Measurements from ENCODE around the gene KCNQ1. TPM values are rescaled to one million over a fixed set of nuclear protein-coding genes. Genes with fewer than 3 reads are reported as not detected.

KCNQ1 gene
- total RNA-seq, 1 experiment from 2014 or later: 10.7 TPM

- H3K4me2 ChIP-seq (ENCODE audit: low read length): no peak overlapping the region
- ATAC-seq: no peak
- POLR2A ChIA-PET: no interaction called here
Observed at GRCh38 chr11:2789331-2789730, 344.5 kb downstream of the KCNQ1 start.

More at GRCh38 chr11:2789331-2789730, 344.5 kb downstream of the KCNQ1 start:
- CTCF ChIA-PET: no interaction called here
- no peaks in the 10 kb centered on the region for H3K36me3 ChIP-seq (ENCODE audit: control insufficient read depth in 1 of 2, insufficient read depth in 2 of 2, low read length in 2 of 2)
- H3K27ac ChIP-seq (ENCODE audit: low read depth, low read length): no peak overlapping the region
- H3K27me3 ChIP-seq (ENCODE audit: insufficient read depth, low read length): no peaks in the 10 kb centered on the region; the same call in 1 of the 2 replicates
- no peak for DNase-seq (ENCODE audit: low read depth, low spot score)
- TF ChIP-seq RAD21 (IDR thresholded peaks at IDR 0.05; ENCODE audit: low read depth): no peak
- no peak for TF ChIP-seq POLR2AphosphoS5 (IDR thresholded peaks at IDR 0.05; ENCODE audit: low read depth, low read length)
- no peak for TF ChIP-seq SIN3A (IDR thresholded peaks at IDR 0.05; ENCODE audit: low read depth)
- TF ChIP-seq POLR2A (IDR thresholded peaks at IDR 0.05; ENCODE audit: borderline replicate concordance, extremely low read depth, insufficient read depth, insufficient read length): no peak
- no peak for TF ChIP-seq EZH2 (IDR thresholded peaks at IDR 0.05)
- TF ChIP-seq REST (IDR thresholded peaks at IDR 0.05; ENCODE audit: low read depth): no peak
- H3K4me1 ChIP-seq (ENCODE audit: control insufficient read depth in 1 of 2, insufficient read depth in 2 of 2, low read length in 2 of 2): peaks cover 0 to 5% of the 10 kb centered on the region in 2 experiments; a peak in 1 of 4 replicates
- intact Hi-C loops (cut with micrococcal nuclease): no loop called here
- H3K9me3 ChIP-seq (ENCODE audit: control insufficient read depth in 1 of 2, insufficient read depth in 1 of 2, low read depth in 1 of 2, low read length in 2 of 2): no peaks in the 10 kb centered on the region
- H4K20me1 ChIP-seq (ENCODE audit: insufficient read depth): no peaks in the 10 kb centered on the region
- H2AFZ ChIP-seq (ENCODE audit: low read depth, low read length, poor library complexity, severe bottlenecking): no peak overlapping the region
- no peak overlapping the region for H3K4me3 ChIP-seq (replicated peaks in 1 of 2; ENCODE audit: low read depth in 1 of 2, low read length in 2 of 2)
- RAD21 ChIA-PET (ENCODE audit: low non-redundant PET in 1 of 2, low total read pairs in 2 of 2, uncharacterized antibody in 2 of 2, unreplicated experiment in 2 of 2): no interaction called here
- no peaks in the 10 kb centered on the region; the same call in 1 of the 2 replicates for H3K9me2 ChIP-seq (ENCODE audit: insufficient read depth)
- BruUV-seq (replicated peaks): no TSS peak
- no peak overlapping the region for H3K9ac ChIP-seq (ENCODE audit: low read length)
- H3K79me2 ChIP-seq (ENCODE audit: insufficient read depth, low read length): no peaks in the 10 kb centered on the region
